Suprapubic skin (tissue), 3 donors: ENCODE data around the gene ACSL5.

Experiments
- CTCF ChIP-seq, 2 donors: fragments of 200-600 bp in 1 of 2; fragments of 450-650 bp in 1 of 2; sonication (generic) in 1 of 2; IDR thresholded peaks; one replicate each; pipeline ENCODE4 v1.5.1; 2016 to 2019; ENCODE audit warnings: antibody characterized with exemption in 2 of 2, mild to moderate bottlenecking in 1 of 2, moderate library complexity in 1 of 2
- POLR2AphosphoS5 ChIP-seq, 3 donors: sonication (generic); formaldehyde crosslinking; IDR thresholded peaks; one replicate each; pipeline ENCODE4 v1.6.1; 2017; ENCODE audit warnings: antibody characterized with exemption in 3 of 3

DNA sequence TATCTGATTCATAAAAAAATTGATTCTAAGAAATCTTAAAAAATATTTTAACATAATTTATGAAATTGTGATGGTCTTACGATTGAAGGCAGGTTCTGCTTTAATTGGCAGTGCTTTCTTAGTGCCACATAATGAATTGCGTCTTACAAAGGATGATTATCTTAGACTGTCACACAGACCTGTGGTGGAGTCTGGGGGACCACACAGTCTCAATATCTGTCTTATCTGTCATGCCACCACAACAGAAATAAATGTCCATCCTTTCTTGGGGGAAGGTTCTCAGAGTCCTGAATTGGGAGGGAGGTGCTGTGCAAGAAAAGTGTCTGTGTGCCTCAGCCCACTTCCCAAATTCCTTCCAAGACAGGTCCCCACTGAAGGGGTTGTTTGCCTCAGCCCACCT, 38.8 kb downstream of the ACSL5 start:
- TF ChIP-seq POLR2AphosphoS5 (IDR thresholded peaks at IDR 0.05) (no peak), CTCF (IDR thresholded peaks at IDR 0.05) (no peak)
